PC-3 (cell line): ENCODE measurements around the gene DDX10. TPM values are rescaled to one million over a fixed set of nuclear protein-coding genes. Genes with fewer than 3 reads are reported as not detected.

ENCODE experiments used
- ATAC-seq: fragments of 200-7000 bp; cut with Tn5 transposase; 2 replicates; pipeline ENCODE4 v1.9.1; 2020; ENCODE audit warnings: mild to moderate bottlenecking, moderate library complexity
- BruUV-seq: library from RNA; stranded (reverse); fragments of 400-500 nt; replicated peaks from 2 replicates; lab custom pipeline; 2021; lab: Mats Ljungman, UMichigan
- CTCF ChIA-PET: fragments of 300-600 bp; sonication (Branson Sonifier 250); formaldehyde crosslinking; loops from one replicate; lab custom pipeline; 2022; ENCODE audit warnings: antibody characterized with exemption; lab: Charles Lee
- POLR2A ChIA-PET: fragments of 300-600 bp; sonication (Branson Sonifier 250); formaldehyde crosslinking; loops from one replicate; lab custom pipeline; 2022; ENCODE audit warnings: antibody characterized with exemption; ENCODE audit not compliant: unreplicated experiment; lab: Charles Lee
- DNase-seq: peaks from one replicate; pipeline ENCODE4 v3.0.0-alpha.2; 2015
- H2AFZ ChIP-seq: fragments of 300-600 bp; sonication (generic); 2 replicates; pipeline ENCODE4 v1.6.0; 2016; ENCODE audit warnings: antibody characterized with exemption, low read length
- H3F3A ChIP-seq: fragments of 300-600 bp; sonication (generic); one replicate; pipeline ENCODE4 v1.6.0; 2017; ENCODE audit warnings: antibody characterized with exemption, low read length, control low read depth, mild to moderate bottlenecking; ENCODE audit not compliant: unreplicated experiment
- H3K27ac ChIP-seq: fragments of 300-600 bp; sonication (generic); 2 replicates; pipeline ENCODE4 v1.5.1; 2016; ENCODE audit warnings: mild to moderate bottlenecking, low read length
- H3K27me3 ChIP-seq: fragments of 300-600 bp; sonication (generic); 2 replicates; pipeline ENCODE4 v1.6.1; 2016; ENCODE audit warnings: low read length, mixed read lengths
- H3K36me3 ChIP-seq: fragments of 300-600 bp; sonication (generic); 2 replicates; pipeline ENCODE4 v1.6.1; 2016; ENCODE audit warnings: low read depth, mixed run types, low read length, mixed read lengths
- H3K4me1 ChIP-seq: fragments of 300-600 bp; sonication (generic); 2 replicates; pipeline ENCODE4 v1.5.1; 2016; ENCODE audit warnings: low read length; ENCODE audit not compliant: insufficient read depth
- H3K4me2 ChIP-seq: fragments of 300-600 bp; sonication (generic); 2 replicates; pipeline ENCODE4 v1.6.0; 2016; ENCODE audit warnings: low read length
- H3K4me3 ChIP-seq: fragments of 300-600 bp; sonication (generic); 2 replicates; pipeline ENCODE4 v1.5.1; 2016; ENCODE audit warnings: mild to moderate bottlenecking, low read length, mixed read lengths
- H3K79me2 ChIP-seq: fragments of 300-600 bp; sonication (generic); 2 replicates; pipeline ENCODE4 v1.6.1; 2017; ENCODE audit warnings: low read length, mixed read lengths
- H3K9ac ChIP-seq: fragments of 300-600 bp; sonication (generic); 2 replicates; pipeline ENCODE4 v1.6.0; 2016; ENCODE audit warnings: mild to moderate bottlenecking, low read length
- H3K9me2 ChIP-seq: fragments of 300-600 bp; sonication (generic); replicated peaks from 2 replicates; pipeline ENCODE4 v1.6.1; 2016; ENCODE audit warnings: mixed run types, low read length, mixed read lengths
- H3K9me3 ChIP-seq: fragments of 300-600 bp; sonication (generic); 2 replicates; pipeline ENCODE4 v1.6.1; 2016; ENCODE audit warnings: low read length, mixed read lengths
- H4K20me1 ChIP-seq: fragments of 300-600 bp; sonication (generic); 2 replicates; pipeline ENCODE4 v1.6.1; 2016; ENCODE audit warnings: low read length, mixed read lengths
- EZH2 ChIP-seq: fragments of 300-600 bp; sonication (generic); IDR thresholded peaks from one replicate; pipeline ENCODE4 v1.6.1; 2017; ENCODE audit warnings: antibody characterized with exemption, mild to moderate bottlenecking, low read length; ENCODE audit not compliant: unreplicated experiment
- EZH2phosphoT487 ChIP-seq: fragments of 300-600 bp; sonication (generic); IDR thresholded peaks from 2 replicates; pipeline ENCODE4 v1.6.1; 2018; ENCODE audit warnings: mild to moderate bottlenecking, antibody characterized with exemption, low read length, borderline replicate concordance
- intact Hi-C: fragments of 100-400 bp; cut with micrococcal nuclease; formaldehyde crosslinking; loops from 2 replicates; pipeline ENCODE4 v1.9.0; 2023
- total RNA-seq: library from RNA; depleted of rRNA; stranded (reverse); fragments of >200 nt; gene quantifications from 2 replicates; pipeline ENCODE4 v1.2.3, GENCODE V29; 2014
- TF ChIP-seq, protein P1 (sequence below): fragments of 300-600 bp; sonication (generic); conservative IDR thresholded peaks from 2 replicates; pipeline ENCODE4 v1.5.1; 2017; ENCODE audit warnings: antibody characterized with exemption, low read depth, mild to moderate bottlenecking, low read length

Gene DDX10
- total RNA-seq, 1 experiment from 2014 or later: 55.2 TPM

DNA sequence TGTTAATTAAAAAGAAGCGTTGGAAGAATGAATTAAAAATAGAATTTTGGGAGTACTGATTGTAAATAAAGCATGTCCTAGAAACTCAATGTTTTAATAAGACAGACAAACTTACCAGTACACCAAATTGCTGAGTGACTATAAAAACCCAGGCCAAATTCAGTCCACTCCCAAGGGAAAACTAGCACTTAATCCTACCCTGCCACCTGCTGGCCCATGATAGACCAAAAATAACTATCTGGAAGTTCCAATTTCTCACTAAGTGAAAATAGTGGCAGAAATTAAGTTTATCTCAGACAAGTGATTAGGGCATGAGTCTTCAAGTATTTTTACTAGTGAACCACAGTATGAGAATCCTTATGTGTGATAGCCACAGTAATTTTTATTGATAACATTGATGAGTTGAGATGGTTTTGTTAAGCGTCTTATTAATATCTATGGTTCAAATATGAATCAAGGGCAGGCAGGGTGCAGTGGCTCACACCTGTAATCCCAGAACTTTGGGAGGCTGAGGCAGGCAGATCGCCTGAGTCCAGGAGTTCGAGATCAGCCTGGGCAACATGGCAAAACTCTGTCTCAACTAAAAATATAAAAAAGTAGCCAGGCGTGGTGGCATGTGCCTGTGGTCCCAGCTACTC, 9.8 kb upstream of the DDX10 start:
- H3K9me2 ChIP-seq: no peaks in the 10 kb centered on the region
- H3K27ac ChIP-seq: no peak overlapping the region
- CTCF ChIA-PET: no interaction called here
- POLR2A ChIA-PET: no interaction called here
- no peaks in the 10 kb centered on the region for H3K27me3 ChIP-seq
- no peak overlapping the region for H3K4me3 ChIP-seq
- no peaks in the 10 kb centered on the region for H3K36me3 ChIP-seq
- intact Hi-C loops: loop anchor here (1.0 to 10.0 kb wide), 8 partner anchors 238 to 650 kb away; partner anchors contain the start of genes ACAT1, CUL5 and NPAT
- H3K79me2 ChIP-seq: no peaks in the 10 kb centered on the region
- DNase-seq (peak; percentile 86), ATAC-seq (peak; percentile 90)
- TF ChIP-seq, protein P1, sequence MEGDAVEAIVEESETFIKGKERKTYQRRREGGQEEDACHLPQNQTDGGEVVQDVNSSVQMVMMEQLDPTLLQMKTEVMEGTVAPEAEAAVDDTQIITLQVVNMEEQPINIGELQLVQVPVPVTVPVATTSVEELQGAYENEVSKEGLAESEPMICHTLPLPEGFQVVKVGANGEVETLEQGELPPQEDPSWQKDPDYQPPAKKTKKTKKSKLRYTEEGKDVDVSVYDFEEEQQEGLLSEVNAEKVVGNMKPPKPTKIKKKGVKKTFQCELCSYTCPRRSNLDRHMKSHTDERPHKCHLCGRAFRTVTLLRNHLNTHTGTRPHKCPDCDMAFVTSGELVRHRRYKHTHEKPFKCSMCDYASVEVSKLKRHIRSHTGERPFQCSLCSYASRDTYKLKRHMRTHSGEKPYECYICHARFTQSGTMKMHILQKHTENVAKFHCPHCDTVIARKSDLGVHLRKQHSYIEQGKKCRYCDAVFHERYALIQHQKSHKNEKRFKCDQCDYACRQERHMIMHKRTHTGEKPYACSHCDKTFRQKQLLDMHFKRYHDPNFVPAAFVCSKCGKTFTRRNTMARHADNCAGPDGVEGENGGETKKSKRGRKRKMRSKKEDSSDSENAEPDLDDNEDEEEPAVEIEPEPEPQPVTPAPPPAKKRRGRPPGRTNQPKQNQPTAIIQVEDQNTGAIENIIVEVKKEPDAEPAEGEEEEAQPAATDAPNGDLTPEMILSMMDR: peak; percentile 97
- TF ChIP-seq EZH2phosphoT487: no peak
- H3K9me3 ChIP-seq: no peaks in the 10 kb centered on the region
- no peak overlapping the region for H3K4me2 ChIP-seq
- no peak overlapping the region for H3K9ac ChIP-seq
- H4K20me1 ChIP-seq: no peaks in the 10 kb centered on the region
- H3K4me1 ChIP-seq: no peaks in the 10 kb centered on the region
- H3F3A ChIP-seq: no peaks in the 10 kb centered on the region
- BruUV-seq: no TSS peak
- H2AFZ ChIP-seq: no peak overlapping the region

GRCh38 chr11:108662700-108663099, 2.2 kb upstream of the DDX10 start:
- Histone ChIP-seq H3K9me3 (no peaks in the 10 kb centered on the region), H3K27ac (no peak overlapping the region), H3K36me3 (peaks cover 2% of the 10 kb centered on the region; the same call in 1 of the 2 replicates), H3K79me2 (peaks cover 28% of the 10 kb centered on the region), H3K4me2 (no peak overlapping the region), H4K20me1 (peaks cover 3% of the 10 kb centered on the region; the same call in 1 of the 2 replicates), H3F3A (no peaks in the 10 kb centered on the region), H3K4me1 (peaks cover 25% of the 10 kb centered on the region), H3K9me2 (no peaks in the 10 kb centered on the region), H2AFZ (no peak overlapping the region), H3K9ac (no peak overlapping the region), H3K27me3 (no peaks in the 10 kb centered on the region), H3K4me3 (no peak overlapping the region)
- intact Hi-C loops: no loop called here
- ChIA-PET CTCF (no interaction called here), POLR2A (no interaction called here)
- DNase-seq: no peak
- TF ChIP-seq, protein P1: no peak
- no peak for TF ChIP-seq EZH2phosphoT487
- TF ChIP-seq EZH2: no peak
- ATAC-seq: no peak
- BruUV-seq: no TSS peak

- intact Hi-C loops: no loop called here
- no peaks in the 10 kb centered on the region for H3K9me2 ChIP-seq
- CTCF ChIA-PET: no interaction called here
Observed at GRCh38 chr11:108663154-108663877, 1.6 kb upstream of the DDX10 start.

More at GRCh38 chr11:108663154-108663877, 1.6 kb upstream of the DDX10 start:
- Histone ChIP-seq H3F3A (no peaks in the 10 kb centered on the region), H3K4me1 (peaks cover 29% of the 10 kb centered on the region), H3K79me2 (peaks cover 35% of the 10 kb centered on the region), H3K4me3 (no peak overlapping the region), H2AFZ (0 out of 2 replicates have a peak overlapping the region, but pooled peaks have one; percentile 99), H3K27me3 (no peaks in the 10 kb centered on the region), H3K9me3 (no peaks in the 10 kb centered on the region), H3K4me2 (no peak overlapping the region), H3K27ac (no peak overlapping the region), H3K36me3 (peaks cover 7% of the 10 kb centered on the region; the same call in 1 of the 2 replicates), H4K20me1 (peaks cover 8% of the 10 kb centered on the region; the same call in 1 of the 2 replicates), H3K9ac (no peak overlapping the region)
- TF ChIP-seq EZH2: no peak
- TF ChIP-seq, protein P1: no peak
- no peak for TF ChIP-seq EZH2phosphoT487
- ATAC-seq: no peak
- BruUV-seq: no TSS peak
- no peak for DNase-seq
- POLR2A ChIA-PET: no interaction called here
